Stimulated activated CD8-positive, alpha-beta memory T cell treated with anti-CD3 and anti-CD28 coated beads, Interleukin-12 subunit alpha, Interleukin-12 subunit beta, amount 100 ng/mL, for 1 hour (primary cell): Measurements from ENCODE around the gene ZFAND6.
"Not testable (repeated sequence)": the region's sequence is repeated elsewhere in the genome, so short reads cannot be mapped to it uniquely, and the experiment has no call there.

Experiments used
- DNase-seq: peaks from one replicate; pipeline ENCODE4 v3.0.0-alpha.2; 2020; ENCODE audit warnings: low read depth

ZFAND6 gene

GRCh38 chr15:80099241-80099640 lies 39.8 kb downstream of the ZFAND6 start:
- no peak for DNase-seq

GRCh38 chr15:80099662-80100061 lies 40.2 kb downstream of the ZFAND6 start:
- not testable (repeated sequence) for DNase-seq

DNA sequence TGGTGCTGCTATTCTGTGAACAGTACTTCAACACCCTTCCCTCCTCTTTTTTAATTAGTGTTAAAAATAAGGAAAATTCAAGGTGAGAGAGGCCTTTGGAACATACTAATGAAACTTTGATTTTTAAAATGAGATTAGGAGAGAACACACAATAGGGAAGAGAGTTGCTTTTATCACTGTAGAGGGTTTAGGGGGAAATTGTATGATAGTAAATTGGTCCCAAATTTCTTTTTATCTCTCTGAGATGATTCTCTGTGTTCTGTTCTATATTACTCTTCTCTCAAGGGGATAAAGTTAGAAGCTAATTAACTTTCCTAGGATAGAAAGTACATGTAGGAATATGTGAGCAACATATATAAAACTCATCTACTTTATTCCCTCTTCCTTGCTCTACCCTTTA lies 40.8 kb downstream of the ZFAND6 start:
- DNase-seq, result no peak

GRCh38 chr15:80105193-80105592 lies 45.7 kb downstream of the ZFAND6 start:
- no peak for DNase-seq

- no peak for DNase-seq
Observed at GRCh38 chr15:80105595-80105994, 46.1 kb downstream of the ZFAND6 start.

DNA sequence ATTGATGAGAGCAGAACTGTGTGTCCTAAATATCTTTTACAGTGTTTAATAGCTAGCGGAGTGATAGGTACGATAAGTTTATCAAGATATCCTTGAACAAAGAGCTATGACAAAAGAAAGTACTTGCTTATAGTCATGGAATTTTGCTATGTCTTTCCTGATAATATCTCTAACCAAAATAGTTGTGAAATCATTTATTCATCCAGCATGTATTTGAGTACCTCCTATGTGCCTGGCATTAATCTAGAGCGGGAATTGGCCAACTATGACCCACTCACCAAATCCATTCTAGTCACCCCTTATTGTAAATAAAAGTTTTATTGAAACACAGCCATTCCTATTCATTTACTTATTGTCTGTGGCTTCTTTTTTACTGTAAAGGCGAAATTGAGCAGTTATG lies 46.6 kb downstream of the ZFAND6 start:
- DNase-seq, result no peak

DNA sequence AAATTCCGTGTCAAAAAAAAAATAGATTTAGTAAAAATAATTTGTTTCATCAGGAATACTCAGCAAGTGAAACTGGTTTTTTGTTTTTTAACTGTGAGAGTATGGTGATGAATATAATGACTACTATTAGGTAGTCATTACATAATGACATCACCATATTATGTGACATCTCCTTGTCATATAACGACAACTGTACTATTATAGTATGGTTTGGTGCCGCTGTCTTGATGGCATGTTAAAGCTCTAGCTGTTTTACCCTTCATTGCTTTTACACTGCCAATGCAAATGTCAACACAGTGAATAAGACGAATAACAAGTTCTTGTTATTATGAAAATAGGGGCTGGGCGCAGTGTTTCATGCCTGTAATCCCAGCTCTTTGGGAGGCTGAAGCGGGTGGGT lies 47.7 kb downstream of the ZFAND6 start:
- DNase-seq, result no peak

GRCh38 chr15:80107774-80108173 lies 48.3 kb downstream of the ZFAND6 start:
- no peak for DNase-seq

GRCh38 chr15:80109388-80109787 lies 49.9 kb downstream of the ZFAND6 start:
- no peak for DNase-seq

- DNase-seq, result no peak
Observed at GRCh38 chr15:80110920-80111319, 51.4 kb downstream of the ZFAND6 start.

DNA sequence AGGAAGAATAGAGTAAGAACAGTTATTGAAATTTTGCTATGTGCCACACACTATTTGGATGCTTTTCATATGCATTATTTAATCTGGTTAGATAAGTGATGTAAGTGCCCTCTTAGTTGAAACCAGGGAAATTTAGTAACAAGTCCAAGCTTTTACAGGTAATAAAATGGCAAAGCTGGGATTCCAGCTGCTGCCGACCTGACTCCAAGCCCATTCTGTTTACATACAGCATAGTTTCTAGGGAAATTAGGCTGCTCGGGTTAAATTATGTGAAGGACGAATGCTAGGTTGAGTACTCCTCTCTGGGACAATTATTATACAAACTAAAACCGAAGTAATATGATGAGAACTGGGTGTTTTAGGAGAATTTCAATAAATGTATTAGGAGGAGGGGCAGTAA lies 54.6 kb downstream of the ZFAND6 start:
- DNase-seq, result no peak

DNA sequence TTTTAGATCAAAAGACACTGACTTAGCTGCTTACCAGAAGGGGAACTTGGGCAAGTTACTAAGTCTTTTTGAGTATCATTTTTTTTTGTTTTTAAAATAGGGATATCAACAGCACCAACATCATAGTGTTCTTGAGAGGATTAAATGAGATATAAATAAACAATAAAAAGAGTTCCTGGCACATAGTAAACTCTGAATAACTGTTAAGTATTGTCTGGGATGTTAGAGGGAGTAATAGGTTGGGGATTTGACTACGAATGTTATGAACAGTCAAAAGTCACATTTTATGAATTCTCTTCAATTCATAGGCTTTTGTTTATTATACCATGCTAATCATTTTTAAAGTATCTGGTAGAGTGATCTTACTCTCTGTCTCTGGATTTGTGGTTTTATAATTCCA lies 55.5 kb downstream of the ZFAND6 start:
- no peak for DNase-seq

DNA sequence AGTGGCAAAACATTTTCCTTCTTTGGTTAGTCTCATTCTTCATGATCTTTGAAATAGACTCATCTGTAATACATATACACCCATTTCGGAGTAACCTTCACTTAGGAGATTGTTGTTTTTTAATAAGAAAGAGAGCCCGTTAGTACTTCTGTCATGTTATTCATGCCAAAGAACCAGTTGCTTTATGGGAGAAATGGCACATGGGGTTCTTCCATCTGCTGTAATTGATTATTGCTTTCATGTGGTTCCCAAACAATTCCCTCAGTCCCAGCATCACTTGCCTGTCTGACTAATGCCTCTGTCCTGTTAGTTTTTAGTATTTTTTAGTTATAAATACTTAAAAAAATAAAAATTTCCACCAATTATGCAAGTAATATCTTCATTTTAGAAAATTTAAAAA lies 59.5 kb downstream of the ZFAND6 start:
- no peak for DNase-seq

- no peak for DNase-seq
Observed at GRCh38 chr15:80120636-80121035, 61.2 kb downstream of the ZFAND6 start.

DNA sequence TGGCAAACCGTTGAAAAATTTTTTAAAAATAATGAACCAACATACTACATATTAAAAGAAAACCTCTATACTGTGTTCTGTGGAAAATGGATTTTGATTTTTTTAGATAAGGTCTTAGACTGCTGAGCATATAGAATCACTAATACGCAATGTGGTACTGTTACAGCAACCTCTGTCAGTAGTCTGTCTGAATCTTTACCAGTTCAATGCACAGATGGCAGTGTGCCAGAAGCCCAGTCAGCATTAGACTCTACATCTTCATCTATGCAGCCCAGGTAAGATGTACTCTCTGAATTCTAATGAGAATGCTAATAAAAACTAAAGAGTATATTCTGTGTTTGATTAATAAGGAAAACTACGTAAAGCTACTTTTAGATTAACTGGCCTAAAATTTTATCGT lies 62.1 kb downstream of the ZFAND6 start:
- no peak for DNase-seq

- no peak for DNase-seq
Observed at GRCh38 chr15:80123034-80123433, 63.6 kb downstream of the ZFAND6 start.

- DNase-seq, result not testable (repeated sequence)
Observed at GRCh38 chr15:80127253-80127652, 67.8 kb downstream of the ZFAND6 start.

GRCh38 chr15:80127911-80128310 lies 68.4 kb downstream of the ZFAND6 start:
- no peak for DNase-seq

GRCh38 chr15:80132382-80132781 lies 72.9 kb downstream of the ZFAND6 start:
- no peak for DNase-seq

GRCh38 chr15:80136854-80137253 lies 77.4 kb downstream of the ZFAND6 start:
- DNase-seq, result no peak

- DNase-seq, result no peak
Observed at GRCh38 chr15:80138961-80139360, 79.5 kb downstream of the ZFAND6 start.

DNA sequence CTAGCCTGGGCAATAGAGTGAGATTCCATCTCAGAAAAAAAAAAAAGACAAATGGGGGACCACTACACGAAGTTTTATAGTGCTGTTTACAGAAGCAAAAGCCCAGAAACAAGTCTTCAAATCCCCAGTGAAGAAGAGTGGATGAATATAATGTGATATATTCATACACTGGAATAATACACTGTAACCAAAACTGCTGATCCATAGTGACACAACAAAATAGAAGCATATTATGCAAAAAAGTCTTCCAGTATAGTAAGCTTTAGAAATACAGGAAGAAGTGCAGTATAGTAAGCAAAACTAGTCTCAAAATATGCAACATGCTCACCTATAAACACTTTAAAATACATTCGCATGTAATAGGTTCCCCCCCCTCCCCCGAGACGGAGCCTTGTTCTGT lies 81.4 kb downstream of the ZFAND6 start:
- no peak for DNase-seq

GRCh38 chr15:80141916-80142598 lies 82.6 kb downstream of the ZFAND6 start:
- no peak for DNase-seq

- DNase-seq, result no peak
Observed at GRCh38 chr15:80142646-80143045, 83.2 kb downstream of the ZFAND6 start.

DNA sequence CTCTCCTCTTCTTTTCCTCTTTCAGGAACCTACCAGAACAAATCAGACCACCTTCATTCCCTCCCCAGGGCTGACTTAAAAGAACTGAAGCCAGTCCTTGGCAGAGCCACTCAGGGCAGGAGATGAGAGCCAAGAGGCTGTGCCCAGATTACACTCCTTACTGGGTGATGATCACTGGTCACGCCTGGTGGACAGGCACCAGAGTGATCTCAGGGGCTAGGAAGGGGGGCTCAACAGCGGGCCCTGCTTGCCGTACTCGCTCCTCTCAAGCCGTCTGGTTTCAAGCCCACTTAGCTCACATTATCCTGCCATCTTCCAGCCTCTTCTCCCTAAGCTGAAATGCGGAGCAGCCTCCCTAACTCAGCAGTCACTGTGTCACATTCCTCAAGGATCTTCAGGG lies 91.7 kb downstream of the ZFAND6 start:
- no peak for DNase-seq
